Progenitor cell of endocrine pancreas (in vitro differentiated cells): ENCODE measurements around the gene PITPNC1. TPM values are rescaled to one million over a fixed set of nuclear protein-coding genes. Genes with fewer than 3 reads are reported as not detected.

Experiments used
- DNase-seq: peaks from one replicate; pipeline ENCODE4 v3.0.0; 2021; ENCODE audit warnings: low spot score; ENCODE audit not compliant: unreplicated experiment
- H3K27ac Mint-ChIP-seq: 2 replicates; pipeline ENCODE4 v1.8.0; 2021; ENCODE audit warnings: mild to moderate bottlenecking, moderate library complexity, mixed read lengths
- H3K27me3 Mint-ChIP-seq: 2 replicates; pipeline ENCODE4 v1.8.0; 2021; ENCODE audit warnings: mixed read lengths
- H3K36me3 Mint-ChIP-seq: 2 replicates; pipeline ENCODE4 v1.8.0; 2022; ENCODE audit warnings: mixed read lengths; ENCODE audit not compliant: insufficient read depth
- H3K4me1 Mint-ChIP-seq: 2 replicates; pipeline ENCODE4 v1.8.0; 2021; ENCODE audit warnings: low read depth, mixed read lengths
- H3K4me3 Mint-ChIP-seq: 2 replicates; pipeline ENCODE4 v1.8.0; 2021; ENCODE audit warnings: low read depth, mild to moderate bottlenecking, moderate library complexity, mixed read lengths
- H3K9me3 Mint-ChIP-seq: 2 replicates; pipeline ENCODE4 v1.8.0; 2021; ENCODE audit warnings: low read depth, mixed read lengths
- CTCF ChIP-seq: fragments of 200-600 bp; sonication (generic); IDR thresholded peaks from one replicate; pipeline ENCODE4 v1.5.0; 2021; ENCODE audit warnings: antibody characterized with exemption, mild to moderate bottlenecking; ENCODE audit not compliant: unreplicated experiment
- total RNA-seq: library from RNA; stranded (reverse); gene quantifications from 2 replicates; pipeline ENCODE4 v1.2.1, GENCODE V29; 2021

The PITPNC1 gene
- total RNA-seq, 1 donor from 2014 or later, result 53.2 TPM

GRCh38 chr17:67375054-67375427 lies 2.0 kb upstream of the PITPNC1 start:
- Mint-ChIP-seq H3K27me3 (no peaks in the 10 kb centered on the region), H3K9me3 (peaks cover 7% of the 10 kb centered on the region), H3K4me1 (peaks cover 17% of the 10 kb centered on the region), H3K4me3 (peak overlapping the region; percentile 67), H3K27ac (no peak overlapping the region), H3K36me3 (peaks cover 9% of the 10 kb centered on the region)
- no peak for TF ChIP-seq CTCF
- no peak for DNase-seq

- Mint-ChIP-seq H3K36me3 (peaks cover 9% of the 10 kb centered on the region), H3K27ac (no peak overlapping the region), H3K9me3 (peaks cover 7% of the 10 kb centered on the region), H3K4me1 (peaks cover 17% of the 10 kb centered on the region), H3K4me3 (peak overlapping the region; percentile 50), H3K27me3 (no peaks in the 10 kb centered on the region)
- no peak for DNase-seq
- TF ChIP-seq CTCF, result no peak
Observed at GRCh38 chr17:67375716-67376115, 1.4 kb upstream of the PITPNC1 start.

- Mint-ChIP-seq H3K36me3 (peaks cover 9% of the 10 kb centered on the region), H3K27ac (peak overlapping the region; percentile 95), H3K27me3 (no peaks in the 10 kb centered on the region), H3K9me3 (peaks cover 7% of the 10 kb centered on the region), H3K4me1 (peaks cover 17% of the 10 kb centered on the region), H3K4me3 (peak overlapping the region; percentile 80)
- DNase-seq, result no peak
- no peak for TF ChIP-seq CTCF
Observed at GRCh38 chr17:67376415-67376736, 705 bp upstream of the PITPNC1 start.

- peak overlapping the region; percentile 91 for H3K27ac Mint-ChIP-seq
- H3K4me3 Mint-ChIP-seq, result peak overlapping the region; percentile 86
- peak; percentile 52 for DNase-seq
- H3K9me3 Mint-ChIP-seq, result peaks cover 7% of the 10 kb centered on the region
- H3K36me3 Mint-ChIP-seq, result peaks cover 14% of the 10 kb centered on the region
- TF ChIP-seq CTCF, result peak; percentile 56
- H3K4me1 Mint-ChIP-seq, result peaks cover 23% of the 10 kb centered on the region
- H3K27me3 Mint-ChIP-seq, result no peaks in the 10 kb centered on the region
Observed at GRCh38 chr17:67377488-67378453, 690 bp downstream of the PITPNC1 start.

- Mint-ChIP-seq H3K4me1 (peaks cover 23% of the 10 kb centered on the region), H3K9me3 (peaks cover 7% of the 10 kb centered on the region), H3K36me3 (peaks cover 16% of the 10 kb centered on the region), H3K27me3 (no peaks in the 10 kb centered on the region), H3K4me3 (peak overlapping the region; percentile 84), H3K27ac (peak overlapping the region; percentile 85)
- peak; percentile 88 for TF ChIP-seq CTCF
- DNase-seq, result peak; percentile 77
Observed at GRCh38 chr17:67378454-67379250, 1.6 kb downstream of the PITPNC1 start.
